Transverse colon (tissue), 4 donors: Measurements from ENCODE around the gene OSM. TPM values are rescaled to one million over a fixed set of nuclear protein-coding genes. Genes with fewer than 3 reads are reported as not detected.

Source experiments
- DNase-seq: peaks from one replicate; pipeline ENCODE4 v3.0.0-alpha.2; 2019
- H3K27ac ChIP-seq, 4 donors: fragments of 200-600 bp; sonication (generic); 2 replicates each; pipeline ENCODE4 v1.5.1; 2016 to 2018; ENCODE audit warnings: inconsistent platforms in 4 of 4
- H3K27me3 ChIP-seq: fragments of 200-600 bp; sonication (generic); 2 replicates; pipeline ENCODE4 v1.5.1; 2017; ENCODE audit warnings: inconsistent platforms
- H3K36me3 ChIP-seq, 4 donors: fragments of 200-600 bp; sonication (generic); 2 replicates each; pipeline ENCODE4 v1.5.1; 2017 to 2019; ENCODE audit warnings: inconsistent platforms in 4 of 4
- H3K4me1 ChIP-seq, 4 donors: fragments of 200-600 bp; sonication (generic); 2 replicates each; pipeline ENCODE4 v1.5.1; 2017 to 2020; ENCODE audit warnings: inconsistent platforms in 4 of 4
- H3K4me3 ChIP-seq, 4 donors: fragments of 200-600 bp; sonication (generic); 1 replicate in 1 of 4; 2 replicates in 3 of 4; pipeline versions ENCODE4 v1.5.1 to v1.6.1; 2017 to 2019; ENCODE audit warnings: inconsistent platforms in 4 of 4
- H3K9me3 ChIP-seq, 2 donors: fragments of 200-600 bp; sonication (generic); 2 replicates each; pipeline ENCODE4 v1.5.1; 2017 to 2019; ENCODE audit warnings: inconsistent platforms in 2 of 2
- EP300 ChIP-seq: sonication (generic); formaldehyde crosslinking; IDR thresholded peaks from one replicate; pipeline ENCODE4 v1.6.1; 2017; ENCODE audit warnings: antibody characterized with exemption, low read depth
- POLR2A ChIP-seq: fragments of 450-650 bp; IDR thresholded peaks from one replicate; pipeline ENCODE4 v1.6.1; 2016; ENCODE audit warnings: antibody characterized with exemption, mild to moderate bottlenecking, moderate library complexity
- POLR2AphosphoS5 ChIP-seq, 3 donors: sonication (generic); formaldehyde crosslinking; IDR thresholded peaks; one replicate each; pipeline ENCODE4 v1.6.1; 2016; ENCODE audit warnings: antibody characterized with exemption in 3 of 3
- WGBS, 2 donors: methylation state at CpG; one replicate each; pipeline ENCODE4 v1.1.5; 2018; ENCODE audit warnings: low coverage in 1 of 2; 5-methylcytosine and 5-hydroxymethylcytosine counted together
- in situ Hi-C, 4 donors: fragments of 200-750 bp; cut with MboI; loops; one replicate each; pipeline versions ENCODE4 v1.15.0 to v1.15.1; 2017; ENCODE audit warnings: low sequenced_read_pairs in 3 of 4, low pct_ligation_motif_present in 1 of 4, low pct_unique_long_range_greater_than_20kb in 1 of 4
- intact Hi-C: fragments of 100-400 bp; cut with DNase I; formaldehyde crosslinking; loops from one replicate; pipeline ENCODE4 v1.15.1; 2023; ENCODE audit warnings: low total_unique reads
- total RNA-seq, 4 donors: library from RNA; depleted of rRNA; stranded (reverse); fragments of >200 nt; gene quantifications; one replicate each; pipeline ENCODE4 v1.1.0, GENCODE V29; 2016
- TF ChIP-seq, protein P1 (sequence below), 5 experiments: fragments of 200-600 bp in 3 of 5; fragments of 450-650 bp in 2 of 5; sonication (generic) in 3 of 5; IDR thresholded peaks; 1 replicate in 2 of 5; 2 replicates in 3 of 5; pipeline ENCODE4 v1.5.1; 2016 to 2017; ENCODE audit warnings: antibody characterized with exemption in 5 of 5, inconsistent platforms in 3 of 5, mild to moderate bottlenecking in 2 of 5, moderate library complexity in 1 of 5

The OSM gene
- total RNA-seq, 4 donors from 2014 or later: not detected

DNA sequence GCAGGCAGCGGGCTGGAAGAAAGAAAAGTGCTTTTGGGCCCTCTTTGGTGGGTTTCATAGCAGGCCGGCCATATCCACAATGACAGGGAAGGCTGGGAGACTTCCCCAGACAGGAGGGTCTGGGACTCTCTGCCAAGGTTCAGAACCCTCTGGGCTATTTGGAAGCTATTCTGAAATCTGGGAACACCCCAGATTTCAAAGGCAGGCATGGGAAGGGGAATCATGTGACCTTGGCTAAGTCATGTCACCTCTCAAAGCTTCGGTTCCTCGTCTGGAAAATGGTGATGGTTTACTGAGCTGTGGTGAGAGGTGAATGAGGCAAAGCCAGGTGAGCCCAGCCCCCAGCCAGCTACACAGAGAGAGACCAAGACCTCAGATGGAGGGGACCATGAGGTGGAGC lies 18.0 kb upstream of the OSM start:
- intact Hi-C loops: no loop called here
- no peak for DNase-seq
- 96% methylated on average over 4 of the region's 4 CpGs; no CpG with 5 or more reads in 1 of the 2 donors for WGBS, 2 donors
- H3K4me1 ChIP-seq: peaks cover 9 to 23% (median 13%) of the 10 kb centered on the region in 4 donors
- no peaks in the 10 kb centered on the region for H3K36me3 ChIP-seq
- TF ChIP-seq, protein P1, sequence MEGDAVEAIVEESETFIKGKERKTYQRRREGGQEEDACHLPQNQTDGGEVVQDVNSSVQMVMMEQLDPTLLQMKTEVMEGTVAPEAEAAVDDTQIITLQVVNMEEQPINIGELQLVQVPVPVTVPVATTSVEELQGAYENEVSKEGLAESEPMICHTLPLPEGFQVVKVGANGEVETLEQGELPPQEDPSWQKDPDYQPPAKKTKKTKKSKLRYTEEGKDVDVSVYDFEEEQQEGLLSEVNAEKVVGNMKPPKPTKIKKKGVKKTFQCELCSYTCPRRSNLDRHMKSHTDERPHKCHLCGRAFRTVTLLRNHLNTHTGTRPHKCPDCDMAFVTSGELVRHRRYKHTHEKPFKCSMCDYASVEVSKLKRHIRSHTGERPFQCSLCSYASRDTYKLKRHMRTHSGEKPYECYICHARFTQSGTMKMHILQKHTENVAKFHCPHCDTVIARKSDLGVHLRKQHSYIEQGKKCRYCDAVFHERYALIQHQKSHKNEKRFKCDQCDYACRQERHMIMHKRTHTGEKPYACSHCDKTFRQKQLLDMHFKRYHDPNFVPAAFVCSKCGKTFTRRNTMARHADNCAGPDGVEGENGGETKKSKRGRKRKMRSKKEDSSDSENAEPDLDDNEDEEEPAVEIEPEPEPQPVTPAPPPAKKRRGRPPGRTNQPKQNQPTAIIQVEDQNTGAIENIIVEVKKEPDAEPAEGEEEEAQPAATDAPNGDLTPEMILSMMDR (IDR thresholded peaks at IDR 0.05): no peak
- TF ChIP-seq EP300: no peak
- in situ Hi-C loops: loop anchor here in 2 of 4 donors (10.0 to 25.0 kb wide), 2 partner anchors 100 to 103 kb away; partner anchors contain the start of genes RNF215 (in 2 of the 2) and SEC14L2 (in 1 of the 2)
- no peaks in the 10 kb centered on the region for H3K9me3 ChIP-seq
- no peak overlapping the region for H3K27ac ChIP-seq
- H3K27me3 ChIP-seq: no peaks in the 10 kb centered on the region
- no peak overlapping the region for H3K4me3 ChIP-seq

GRCh38 chr22:30284172-30284571 lies 17.5 kb upstream of the OSM start:
- in situ Hi-C loops: loop anchor here in 2 of 4 donors (10.0 to 25.0 kb wide), 2 partner anchors 101 to 103 kb away; partner anchors contain the start of genes RNF215 (in 2 of the 2) and SEC14L2 (in 1 of the 2)

GRCh38 chr22:30283342-30283741 lies 16.7 kb upstream of the OSM start:
- H3K27me3 ChIP-seq: no peaks in the 10 kb centered on the region
- no peak overlapping the region for H3K4me3 ChIP-seq
- no peak overlapping the region for H3K27ac ChIP-seq
- H3K4me1 ChIP-seq: peaks cover 6 to 17% (median 11%) of the 10 kb centered on the region in 4 donors
- TF ChIP-seq POLR2A: no peak
- TF ChIP-seq, protein P1 (IDR thresholded peaks at IDR 0.05): no peak
- TF ChIP-seq POLR2AphosphoS5 (IDR thresholded peaks at IDR 0.05): no peak
- no peak for TF ChIP-seq EP300
- H3K36me3 ChIP-seq: no peaks in the 10 kb centered on the region
- no peaks in the 10 kb centered on the region for H3K9me3 ChIP-seq
- intact Hi-C loops: no loop called here
- in situ Hi-C loops: loop anchor here in 2 of 4 donors (10.0 to 25.0 kb wide), 2 partner anchors 101 to 104 kb away; partner anchors contain the start of genes RNF215 (in 2 of the 2) and SEC14L2 (in 1 of the 2)
- DNase-seq: no peak
- WGBS, 2 donors: 79% methylated on average over 4 of the region's 4 CpGs; no CpG with 5 or more reads in 1 of the 2 donors

More at GRCh38 chr22:30284172-30284571, 17.5 kb upstream of the OSM start:
- intact Hi-C loops: no loop called here
- Histone ChIP-seq H3K36me3 (no peaks in the 10 kb centered on the region), H3K9me3 (no peaks in the 10 kb centered on the region), H3K27me3 (no peaks in the 10 kb centered on the region), H3K27ac (no peak overlapping the region), H3K4me3 (no peak overlapping the region), H3K4me1 (peaks cover 9 to 24% (median 13%) of the 10 kb centered on the region in 4 donors)
- DNase-seq: no peak
- TF ChIP-seq, protein P1 (IDR thresholded peaks at IDR 0.05): no peak
- TF ChIP-seq EP300 (no peak), POLR2AphosphoS5 (IDR thresholded peaks at IDR 0.05) (no peak), POLR2A (no peak)
- 80 to 85% methylated on average over 2 to 8 of the region's 9 CpGs for WGBS, 2 donors

DNA sequence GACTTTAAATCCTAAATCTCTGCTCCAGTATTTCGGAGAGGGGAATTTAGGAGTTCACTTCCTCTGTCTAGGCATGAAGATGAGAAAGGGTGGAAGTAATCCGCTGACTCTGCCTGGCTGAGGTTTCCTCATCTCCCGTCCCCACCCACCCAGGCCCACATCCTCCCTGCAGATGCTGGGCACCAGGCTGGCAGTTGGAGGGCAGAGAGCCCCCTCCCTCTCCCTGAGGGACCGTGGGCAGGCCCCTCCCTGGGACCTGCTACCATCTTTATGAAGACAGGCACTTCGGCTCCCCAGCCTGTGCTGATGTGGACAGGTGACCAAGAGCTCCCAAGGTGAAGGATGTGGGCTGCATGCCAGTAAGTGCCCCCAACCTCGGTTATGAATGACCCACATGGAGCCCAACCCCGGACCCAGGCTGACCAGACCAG lies 16.0 kb upstream of the OSM start:
- WGBS, 2 donors: 65% methylated on average over 7 of the region's 7 CpGs; no CpG with 5 or more reads in 1 of the 2 donors
- Histone ChIP-seq H3K27ac (no peak overlapping the region), H3K4me3 (no peak overlapping the region), H3K4me1 (peaks cover 6 to 12% (median 11%) of the 10 kb centered on the region in 4 donors), H3K27me3 (no peaks in the 10 kb centered on the region), H3K36me3 (no peaks in the 10 kb centered on the region), H3K9me3 (no peaks in the 10 kb centered on the region)
- no peak for DNase-seq
- TF ChIP-seq, protein P1 (IDR thresholded peaks at IDR 0.05): no peak
- TF ChIP-seq POLR2A: no peak
- TF ChIP-seq EP300: no peak
- TF ChIP-seq POLR2AphosphoS5 (IDR thresholded peaks at IDR 0.05): no peak
- in situ Hi-C loops (loop anchor here in 2 of 4 donors (10.0 to 25.0 kb wide), 2 partner anchors 102 to 105 kb away; partner anchors contain the start of genes RNF215 (in 2 of the 2) and SEC14L2 (in 1 of the 2)), intact Hi-C loops (no loop called here)
